HG03025 (cell line): ENCODE measurements around the gene HSPB9.

ENCODE experiments used
- ATAC-seq: cut with Tn5 transposase; IDR thresholded peaks from one replicate; pipeline ENCODE4 v1.9.1; 2021; ENCODE audit warnings: mild to moderate bottlenecking, moderate library complexity; ENCODE audit not compliant: unreplicated experiment, low FRiP score

Gene HSPB9

DNA sequence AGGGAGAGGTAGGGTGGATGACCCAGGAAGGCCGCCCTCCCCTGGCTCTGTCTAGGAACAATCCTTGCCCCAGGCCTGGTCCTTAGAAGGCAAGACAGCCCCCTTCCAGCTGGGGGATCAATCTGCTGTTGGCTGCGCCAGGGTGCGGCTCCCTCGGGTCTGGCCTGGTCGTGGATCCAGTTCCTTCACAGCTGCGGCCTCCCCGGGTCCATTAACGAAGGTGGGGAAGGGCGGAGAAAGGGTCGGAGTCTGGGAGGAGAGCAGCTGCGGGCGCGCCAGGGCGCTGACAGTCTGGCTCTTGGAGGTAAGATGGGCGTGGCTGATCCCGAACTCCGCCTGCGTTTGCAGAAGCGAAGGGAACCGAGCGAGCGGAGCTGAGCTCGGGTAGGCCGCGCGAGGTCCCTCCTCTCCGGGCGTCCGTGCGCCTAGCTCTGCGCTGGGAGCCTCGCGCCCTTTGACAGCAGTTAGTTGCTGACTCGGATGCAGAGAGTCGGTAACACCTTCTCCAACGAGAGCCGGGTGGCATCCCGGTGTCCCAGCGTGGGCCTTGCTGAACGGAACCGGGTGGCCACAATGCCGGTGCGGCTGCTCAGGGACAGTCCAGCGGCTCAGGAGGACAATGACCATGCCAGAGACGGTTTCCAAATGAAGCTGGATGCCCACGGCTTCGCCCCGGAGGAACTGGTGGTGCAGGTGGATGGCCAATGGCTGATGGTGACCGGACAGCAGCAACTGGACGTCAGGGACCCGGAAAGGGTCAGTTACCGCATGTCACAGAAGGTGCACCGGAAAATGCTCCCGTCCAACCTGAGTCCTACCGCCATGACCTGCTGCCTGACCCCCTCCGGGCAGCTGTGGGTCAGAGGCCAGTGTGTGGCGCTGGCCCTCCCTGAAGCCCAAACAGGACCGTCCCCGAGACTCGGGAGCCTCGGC lies at the start of gene HSPB9:
Gene HSPB9 (plus strand): TSS at position 434 of the 933 bp plus-strand sequence. CDS start 47 bp downstream, at position 481.
- ATAC-seq, result no peak

DNA sequence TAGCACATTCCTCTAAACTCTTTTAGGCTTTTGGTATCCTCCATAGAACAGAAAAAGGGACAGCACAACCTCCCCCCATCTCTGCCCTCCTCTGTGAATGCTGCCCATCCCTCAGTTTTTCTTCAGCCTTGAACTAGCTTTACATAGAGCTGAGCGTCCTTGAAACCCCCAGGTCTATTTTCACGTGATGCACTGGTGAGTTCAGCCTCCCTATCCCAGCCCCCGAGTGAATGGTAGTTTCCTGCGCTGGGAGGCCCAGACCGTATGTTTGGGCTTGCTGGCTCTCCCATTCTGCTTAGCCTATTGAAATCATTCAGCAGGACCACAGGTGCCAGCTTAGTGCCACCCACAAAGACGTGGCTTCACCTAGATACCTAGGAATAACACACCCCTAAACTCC lies 46.8 kb upstream of the HSPB9 start:
- no peak for ATAC-seq

DNA sequence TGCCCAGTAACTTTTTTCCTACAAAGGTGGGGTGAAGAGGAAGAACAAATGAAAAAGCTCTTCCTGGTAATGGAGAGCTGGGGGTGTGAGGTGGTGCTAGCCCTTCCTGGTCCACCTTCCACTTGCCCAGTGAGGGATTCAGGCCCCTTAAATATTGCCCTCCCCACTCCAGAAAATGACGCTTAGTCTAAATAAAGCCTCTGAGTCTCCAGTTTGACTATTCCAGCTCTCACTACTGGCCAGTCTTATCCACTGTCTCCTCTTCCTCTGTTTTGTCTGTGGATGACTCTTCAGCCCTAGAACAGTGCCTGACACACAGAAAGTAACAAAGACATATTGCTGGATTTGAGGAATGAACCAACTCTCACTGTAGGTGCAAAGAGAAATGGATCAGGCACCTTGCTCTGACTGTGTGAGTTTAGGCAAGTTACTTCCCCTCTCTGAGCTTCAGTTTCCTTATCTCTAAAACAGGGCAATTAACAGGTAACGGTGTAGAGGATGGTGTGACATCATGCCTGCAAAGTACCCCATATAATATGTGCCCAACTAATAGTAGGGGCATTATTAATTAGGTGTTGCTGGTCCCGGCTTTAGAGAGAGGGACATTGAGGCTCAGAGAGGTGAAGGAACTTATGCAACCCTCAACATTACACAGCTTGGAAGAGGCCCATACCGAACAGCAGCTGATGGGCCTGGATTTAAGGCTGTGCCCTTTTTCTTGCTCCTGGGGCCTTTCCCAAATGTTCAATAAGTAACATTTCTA lies 45.6 kb upstream of the HSPB9 start:
- ATAC-seq, result no peak

DNA sequence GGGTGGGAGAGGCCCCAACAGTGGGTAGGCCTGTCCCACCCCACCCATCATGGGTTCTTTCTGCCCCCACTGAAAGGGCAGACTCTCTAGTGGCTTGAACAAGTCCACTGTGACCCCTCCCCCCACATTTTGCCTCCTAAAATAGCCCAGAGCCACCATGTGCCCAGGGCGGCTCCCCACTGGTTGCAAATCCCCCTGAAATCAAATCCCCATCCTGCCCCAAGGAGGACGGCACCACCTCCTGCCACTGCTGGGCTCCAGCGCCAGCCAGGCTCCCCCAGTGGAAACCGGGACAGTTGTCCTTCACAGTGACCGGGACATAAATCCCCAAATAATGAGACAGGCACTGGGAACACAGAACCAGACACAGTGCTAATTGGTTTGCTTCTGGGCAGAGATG lies 44.8 kb upstream of the HSPB9 start:
- no peak for ATAC-seq

GRCh38 chr17:42078396-42079043 lies 44.1 kb upstream of the HSPB9 start:
- no peak for ATAC-seq

DNA sequence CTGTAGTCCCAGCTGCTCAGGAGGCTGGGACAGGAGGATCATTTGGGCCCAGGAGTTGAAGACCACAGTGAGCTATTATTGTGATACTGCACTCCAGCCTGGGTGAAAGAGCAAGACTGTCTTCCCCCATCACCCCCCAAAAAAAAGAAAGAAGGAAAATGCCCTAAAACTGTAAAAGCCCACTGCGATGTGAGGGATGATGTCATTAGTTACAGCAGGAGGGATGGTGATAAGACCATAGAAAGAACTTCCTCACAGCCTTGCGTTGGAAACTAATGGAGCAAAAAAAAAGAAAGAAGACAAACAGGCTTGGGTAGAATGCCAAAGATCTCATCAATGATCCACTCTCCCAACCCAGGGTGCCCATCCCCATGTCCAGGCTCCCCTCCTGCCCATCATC lies 43.1 kb upstream of the HSPB9 start:
- no peak for ATAC-seq

DNA sequence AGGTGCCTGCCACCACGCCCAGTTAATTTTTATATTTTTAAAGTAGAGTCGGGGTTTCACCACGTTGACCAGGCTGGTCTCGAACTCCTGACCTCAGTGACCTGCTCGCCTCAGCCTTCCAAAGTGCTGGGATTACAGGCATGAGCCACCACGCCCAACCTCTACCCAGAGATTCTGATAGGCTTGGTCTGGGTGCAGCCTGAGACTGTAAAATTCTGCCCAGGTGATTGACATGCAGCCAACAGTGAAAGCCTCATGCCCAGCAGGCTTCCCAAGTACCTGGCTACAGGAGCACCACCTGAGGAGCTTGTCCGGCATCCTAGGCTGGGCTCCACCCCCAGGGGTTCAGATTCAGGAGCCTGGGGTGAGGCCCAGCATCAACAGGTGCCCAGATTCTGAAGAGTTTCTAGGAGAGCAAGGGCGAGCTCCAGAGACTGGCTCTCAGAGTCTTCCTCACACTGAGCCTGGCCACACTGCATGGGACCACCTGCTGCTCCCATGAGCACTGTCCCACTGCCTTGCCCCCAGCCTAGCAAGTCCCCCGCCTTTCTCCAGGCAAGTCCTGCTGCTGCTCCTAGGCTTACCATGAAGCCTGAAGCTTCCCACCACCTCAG lies 41.0 kb upstream of the HSPB9 start:
- ATAC-seq, result no peak

DNA sequence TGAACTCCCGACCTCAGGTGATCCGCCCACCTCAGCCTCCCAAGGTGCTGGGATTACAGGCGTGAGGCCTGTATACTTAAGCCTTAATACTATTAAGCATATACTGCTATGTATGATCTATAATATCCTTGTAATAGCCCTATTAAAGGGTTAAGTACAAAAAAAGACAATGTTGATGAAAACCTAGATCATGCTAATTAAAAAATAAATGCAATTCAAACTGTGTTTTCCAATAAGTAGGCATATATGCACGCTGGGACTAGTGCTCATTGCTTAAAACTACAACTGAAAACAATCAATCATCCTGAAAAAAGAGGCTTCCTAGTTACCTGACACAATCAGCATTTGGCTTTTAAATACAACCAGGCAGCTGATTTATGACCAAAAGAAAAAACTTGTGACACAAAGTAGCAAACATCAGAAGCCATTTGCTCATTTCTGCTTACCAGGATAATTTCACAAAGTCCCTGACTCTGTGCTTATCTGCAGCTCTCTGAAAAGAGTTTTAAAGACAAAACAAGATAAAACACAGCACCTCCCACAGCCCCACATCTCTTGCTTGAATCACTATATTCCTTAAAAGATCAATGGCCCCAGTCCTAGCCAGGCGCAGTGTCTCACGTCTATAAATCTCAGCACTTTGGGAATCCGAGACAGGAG lies 35.4 kb upstream of the HSPB9 start:
- no peak for ATAC-seq

- no peak for ATAC-seq
These were observed 34.6 kb upstream of the HSPB9 start for GRCh38 chr17:42087736-42088705.

DNA sequence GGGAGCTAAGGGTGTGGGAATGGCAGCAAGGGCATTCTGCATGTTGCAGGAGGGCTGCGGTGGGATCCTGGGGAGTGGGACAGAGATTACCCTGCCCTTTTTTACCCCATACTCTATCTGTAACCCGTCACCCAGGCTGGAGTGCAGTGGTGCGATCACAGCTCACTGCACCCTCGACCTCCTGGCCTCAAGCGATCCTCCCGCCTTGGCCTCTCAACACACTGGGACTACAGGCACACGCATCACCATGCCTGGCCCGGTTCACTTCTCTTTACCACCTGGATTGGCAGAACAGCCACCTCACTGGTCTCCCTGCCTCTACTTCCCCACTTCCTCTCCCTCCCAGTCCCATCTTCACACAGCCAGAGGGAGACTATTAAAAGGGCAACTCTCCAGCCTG lies 33.9 kb upstream of the HSPB9 start:
- ATAC-seq, result no peak

- ATAC-seq, result no peak
These were observed 31.4 kb upstream of the HSPB9 start for GRCh38 chr17:42090964-42091790.

DNA sequence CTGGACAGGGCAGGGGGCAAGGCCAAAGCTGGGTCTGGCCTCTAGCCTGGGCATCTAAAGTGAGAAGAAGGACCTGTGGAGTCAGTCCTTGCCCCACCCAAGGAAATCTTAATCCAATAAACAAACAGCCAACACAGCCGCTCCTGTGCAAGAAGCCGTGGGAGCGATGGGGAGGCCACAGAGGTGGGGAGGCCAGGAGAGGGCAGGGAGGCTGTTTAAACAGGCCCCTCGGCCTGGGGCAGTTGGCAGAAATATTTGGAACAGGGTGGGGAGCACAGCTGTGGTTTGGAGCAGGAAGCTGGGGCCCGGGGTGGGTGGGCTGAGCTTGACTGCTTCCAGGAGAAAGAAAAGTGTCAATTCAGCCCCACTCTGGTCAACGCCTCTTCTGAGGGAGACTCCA lies 29.7 kb upstream of the HSPB9 start:
- no peak for ATAC-seq

DNA sequence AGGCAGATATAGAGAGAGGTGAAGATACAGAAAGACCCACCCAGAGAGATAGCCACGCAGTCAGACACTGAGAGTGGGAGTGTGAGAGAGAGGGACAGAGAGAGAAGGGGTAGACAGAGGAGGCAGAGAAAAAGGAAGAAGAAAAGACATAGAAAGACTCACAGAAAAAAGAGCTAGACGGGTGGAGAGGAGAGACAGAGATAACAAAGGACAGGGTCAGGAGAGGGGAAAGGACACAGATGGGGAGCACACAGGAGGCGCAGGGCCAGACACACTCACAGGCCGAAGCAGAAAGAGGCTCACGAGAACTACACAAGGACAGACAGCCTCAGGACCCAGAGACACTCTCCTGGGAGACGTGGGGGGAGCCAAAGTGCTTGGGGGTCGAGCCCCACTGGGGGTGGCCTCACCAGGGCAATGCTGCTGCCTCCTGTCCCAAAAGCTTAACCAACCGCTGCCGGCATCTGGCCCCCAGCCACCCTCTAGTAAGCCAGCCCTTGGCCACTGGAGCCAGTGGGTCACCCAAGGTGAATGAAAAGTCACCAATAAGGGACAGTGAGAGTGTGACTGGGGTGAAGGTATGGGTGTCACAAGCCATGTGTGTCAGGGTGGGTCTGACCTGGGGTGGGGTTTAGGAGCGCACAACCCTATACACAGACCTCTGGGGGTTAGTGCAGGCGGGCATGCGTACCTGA lies 28.1 kb upstream of the HSPB9 start:
- ATAC-seq, result no peak

DNA sequence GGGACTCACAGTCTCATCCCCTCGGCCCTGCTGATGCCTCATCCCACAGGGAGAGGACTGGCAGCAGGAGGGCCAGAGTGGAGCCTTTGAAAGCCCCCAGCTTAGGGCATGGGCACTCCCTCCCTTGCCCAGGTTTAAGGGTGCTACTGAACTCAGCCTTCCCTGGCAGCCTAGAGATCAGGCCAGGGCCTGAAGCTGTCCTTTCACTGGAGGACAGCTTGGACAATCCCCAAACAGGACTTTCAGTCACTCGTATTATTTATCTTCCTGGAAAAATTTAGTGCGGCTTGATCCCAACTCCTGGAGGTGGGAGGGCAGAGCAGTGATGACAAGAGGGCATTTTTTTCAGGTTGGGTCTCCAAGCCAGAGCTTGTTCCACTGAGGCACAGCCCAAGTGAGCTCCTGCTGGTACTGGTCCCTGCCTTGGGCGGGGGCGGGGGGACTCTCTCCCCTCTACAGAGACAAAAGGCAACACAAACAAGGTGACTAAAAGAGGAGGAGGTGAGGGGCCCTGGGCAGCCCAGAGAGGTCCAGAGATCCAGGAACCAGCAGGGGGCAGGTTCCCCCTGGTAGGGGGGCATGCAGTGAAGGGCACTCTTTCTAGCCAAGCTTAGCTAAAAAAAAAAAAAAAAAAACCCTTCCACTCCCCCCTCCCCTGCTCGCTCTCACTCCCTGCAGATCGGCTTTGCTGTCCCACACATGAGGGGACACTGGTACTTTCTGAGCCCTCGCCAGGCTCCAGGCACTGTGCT lies 26.1 kb upstream of the HSPB9 start:
- no peak for ATAC-seq

DNA sequence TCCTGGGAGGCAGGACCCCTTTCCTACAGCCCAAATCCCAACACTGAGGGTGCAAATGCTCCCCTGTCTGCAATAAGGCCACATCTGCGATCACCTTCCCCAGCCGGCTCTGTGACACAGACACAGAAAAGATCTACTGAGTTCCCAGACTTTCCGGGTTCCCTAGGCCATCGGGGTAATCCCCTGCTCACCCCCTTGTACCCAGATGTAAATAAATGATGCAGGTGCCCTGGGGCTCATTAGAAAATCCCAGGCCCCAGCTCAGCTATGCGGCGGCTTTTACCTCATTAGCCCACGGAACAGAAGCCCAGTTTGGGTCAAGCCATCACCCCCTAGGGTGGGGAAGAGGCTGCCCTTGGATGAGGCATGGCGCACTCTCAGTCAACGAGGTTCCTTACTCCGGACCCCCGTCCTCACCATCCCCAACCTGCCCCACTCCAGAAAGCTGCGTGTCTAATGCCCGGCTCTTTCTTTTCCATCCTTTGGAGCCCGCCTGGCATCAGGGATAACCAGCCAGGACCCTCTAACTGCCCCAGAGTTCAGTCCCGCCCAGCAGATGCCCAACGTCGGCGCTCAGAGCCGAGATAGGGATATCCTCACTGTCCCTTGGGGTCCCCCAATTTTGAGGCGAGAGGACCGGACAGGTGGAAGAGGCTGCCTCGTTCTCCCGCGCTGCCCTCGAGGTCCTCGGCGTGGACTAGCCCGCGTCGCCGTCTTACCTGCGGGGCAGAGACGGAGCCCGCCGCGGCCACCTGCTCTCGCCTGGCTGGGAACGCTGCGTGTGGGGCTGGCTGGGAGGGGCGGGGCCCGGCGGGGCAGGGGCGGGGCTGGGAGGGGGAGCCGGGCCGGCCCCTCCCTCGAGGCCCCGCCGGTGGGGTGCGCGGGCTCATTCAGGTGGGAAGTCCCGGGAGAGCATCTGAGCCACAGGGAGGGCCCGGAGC lies 24.6 kb upstream of the HSPB9 start, which contains the start of gene ZNF385C:
Gene ZNF385C (minus strand): TSS at position 783 of the 941 bp plus-strand sequence. CDS start 35,417 bp downstream, outside the sequence.
- ATAC-seq, result no peak
